ENCODE data around the gene WIPF1.

WIPF1 gene

DNA sequence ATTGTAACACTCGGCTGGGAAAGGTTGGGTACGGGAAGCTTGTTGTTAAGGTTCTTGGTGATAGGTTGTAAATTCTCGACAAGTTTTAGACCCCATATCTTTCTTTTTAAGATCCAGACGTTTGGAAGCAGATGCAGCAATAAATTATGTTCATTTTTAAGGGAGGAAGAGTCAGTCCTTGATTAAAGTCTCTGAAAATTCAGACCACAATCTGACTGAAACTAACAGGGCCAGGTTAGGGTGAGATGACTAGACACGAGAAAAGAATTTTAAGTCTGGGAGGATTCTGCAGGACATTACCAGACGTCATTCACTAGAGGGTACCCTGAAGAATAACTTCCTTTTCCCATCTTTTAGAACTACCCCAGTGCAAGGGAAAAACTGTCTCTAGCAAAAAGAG, 16.1 kb downstream of the WIPF1 start:
- Histone ChIP-seq H3K9me2 (replicated peaks; ENCODE audit: control insufficient read depth, low read length) (no peaks in the 10 kb centered on the region), H3K4me2 (ENCODE audit: low read length) (no peak overlapping the region), H3F3A (ENCODE audit: control insufficient read depth, insufficient read depth) (0 out of 2 replicates have a peak, but pooled peaks cover 2% of the 10 kb centered on the region), H3K4me1 (ENCODE audit: control insufficient read depth, low read length) (peaks cover 52% of the 10 kb centered on the region), H3K36me3 (ENCODE audit: control insufficient read depth, low read length) (peaks cover 99% of the 10 kb centered on the region), H3K27me3 (ENCODE audit: control insufficient read depth, low read length) (no peaks in the 10 kb centered on the region), H3K27ac (ENCODE audit: low read depth, low read length) (no peak overlapping the region), H3K9me3 (ENCODE audit: control insufficient read depth, insufficient read depth, low read length) (no peaks in the 10 kb centered on the region), H3K79me2 (ENCODE audit: control insufficient read depth, low read length) (peaks cover 78% of the 10 kb centered on the region), H3K4me3 (ENCODE audit: low read length) (no peak overlapping the region), H4K20me1 (ENCODE audit: control insufficient read depth, insufficient read depth, low read depth, low read length) (0 out of 2 replicates have a peak, but pooled peaks cover 5% of the 10 kb centered on the region)
- TF ChIP-seq, protein P1, sequence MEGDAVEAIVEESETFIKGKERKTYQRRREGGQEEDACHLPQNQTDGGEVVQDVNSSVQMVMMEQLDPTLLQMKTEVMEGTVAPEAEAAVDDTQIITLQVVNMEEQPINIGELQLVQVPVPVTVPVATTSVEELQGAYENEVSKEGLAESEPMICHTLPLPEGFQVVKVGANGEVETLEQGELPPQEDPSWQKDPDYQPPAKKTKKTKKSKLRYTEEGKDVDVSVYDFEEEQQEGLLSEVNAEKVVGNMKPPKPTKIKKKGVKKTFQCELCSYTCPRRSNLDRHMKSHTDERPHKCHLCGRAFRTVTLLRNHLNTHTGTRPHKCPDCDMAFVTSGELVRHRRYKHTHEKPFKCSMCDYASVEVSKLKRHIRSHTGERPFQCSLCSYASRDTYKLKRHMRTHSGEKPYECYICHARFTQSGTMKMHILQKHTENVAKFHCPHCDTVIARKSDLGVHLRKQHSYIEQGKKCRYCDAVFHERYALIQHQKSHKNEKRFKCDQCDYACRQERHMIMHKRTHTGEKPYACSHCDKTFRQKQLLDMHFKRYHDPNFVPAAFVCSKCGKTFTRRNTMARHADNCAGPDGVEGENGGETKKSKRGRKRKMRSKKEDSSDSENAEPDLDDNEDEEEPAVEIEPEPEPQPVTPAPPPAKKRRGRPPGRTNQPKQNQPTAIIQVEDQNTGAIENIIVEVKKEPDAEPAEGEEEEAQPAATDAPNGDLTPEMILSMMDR (IDR thresholded peaks at IDR 0.05; ENCODE audit: low read depth, low read length, poor library complexity, severe bottlenecking) = no peak
- no peak for TF ChIP-seq EZH2phosphoT487 (IDR thresholded peaks at IDR 0.05; ENCODE audit: borderline replicate concordance, low read length)

DNA sequence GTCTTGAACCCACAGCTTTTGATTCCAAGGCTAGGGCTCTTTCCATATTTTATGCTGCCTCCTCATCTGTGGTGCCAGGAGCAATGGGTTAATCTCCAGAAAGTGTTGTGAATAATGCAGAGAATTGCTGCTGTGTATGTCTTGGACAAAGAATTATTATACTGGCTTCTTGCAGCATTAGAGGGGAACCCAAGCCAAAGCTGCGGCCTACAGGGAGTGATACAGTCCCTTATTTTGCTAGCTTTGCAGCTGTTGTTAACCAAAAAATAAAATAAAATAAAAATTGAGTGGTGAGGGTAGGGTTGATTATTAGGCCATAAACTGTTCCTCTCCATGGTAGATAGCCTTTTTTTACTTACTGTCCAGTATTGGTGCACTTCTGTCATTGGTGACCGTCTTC, 16.7 kb downstream of the WIPF1 start:
- Histone ChIP-seq H3K4me1 (ENCODE audit: control insufficient read depth, low read length) (peaks cover 52% of the 10 kb centered on the region), H3K4me2 (ENCODE audit: low read length) (no peak overlapping the region), H3K36me3 (ENCODE audit: control insufficient read depth, low read length) (peaks cover 100% of the 10 kb centered on the region), H3F3A (ENCODE audit: control insufficient read depth, insufficient read depth) (0 out of 2 replicates have a peak, but pooled peaks cover 2% of the 10 kb centered on the region), H3K27ac (ENCODE audit: low read depth, low read length) (no peak overlapping the region), H3K9me2 (replicated peaks; ENCODE audit: control insufficient read depth, low read length) (no peaks in the 10 kb centered on the region), H3K27me3 (ENCODE audit: control insufficient read depth, low read length) (no peaks in the 10 kb centered on the region), H3K79me2 (ENCODE audit: control insufficient read depth, low read length) (peaks cover 74% of the 10 kb centered on the region), H3K9me3 (ENCODE audit: control insufficient read depth, insufficient read depth, low read length) (no peaks in the 10 kb centered on the region), H4K20me1 (ENCODE audit: control insufficient read depth, insufficient read depth, low read depth, low read length) (0 out of 2 replicates have a peak, but pooled peaks cover 5% of the 10 kb centered on the region), H3K4me3 (ENCODE audit: low read length) (no peak overlapping the region)
- no peak for TF ChIP-seq EZH2phosphoT487 (IDR thresholded peaks at IDR 0.05; ENCODE audit: borderline replicate concordance, low read length)
- TF ChIP-seq, protein P1 (IDR thresholded peaks at IDR 0.05; ENCODE audit: low read depth, low read length, poor library complexity, severe bottlenecking) = no peak

DNA sequence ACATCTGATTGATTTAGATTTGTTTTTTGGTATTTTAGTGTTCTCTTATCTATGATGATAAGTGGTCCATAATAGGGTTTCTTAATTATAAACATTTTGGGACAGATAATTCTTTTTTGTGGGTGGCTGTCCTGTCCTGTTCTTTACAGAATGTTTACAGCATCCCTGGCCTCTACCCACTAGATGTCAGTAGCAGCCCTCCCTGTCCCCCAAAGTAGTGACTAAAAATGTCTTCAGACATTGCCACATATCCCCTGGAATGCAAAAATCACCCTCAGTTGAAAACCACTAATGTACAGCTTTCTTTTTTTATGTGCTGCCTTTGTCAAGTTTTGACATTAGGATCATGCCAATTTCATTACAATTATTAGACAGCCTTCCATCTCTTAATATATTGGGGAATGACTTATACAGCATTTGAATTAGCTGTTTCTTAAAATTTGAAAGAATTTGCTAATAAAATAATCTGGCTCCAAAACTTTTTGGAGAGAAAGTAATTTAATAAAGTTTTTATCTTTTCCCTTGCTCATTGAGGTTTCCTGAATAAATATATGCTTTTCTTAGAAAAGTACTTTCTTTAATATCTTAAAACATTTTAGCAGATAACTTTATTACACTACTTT, 19.5 kb downstream of the WIPF1 start:
- peaks cover 50% of the 10 kb centered on the region for H3K4me1 ChIP-seq (ENCODE audit: control insufficient read depth, low read length)
- H3K36me3 ChIP-seq (ENCODE audit: control insufficient read depth, low read length) = peaks cover 100% of the 10 kb centered on the region

More for the DNA sequence above, 19.5 kb downstream of the WIPF1 start:
- peaks cover 57% of the 10 kb centered on the region for H3K79me2 ChIP-seq (ENCODE audit: control insufficient read depth, low read length)
- H3K4me3 ChIP-seq (ENCODE audit: low read length) = no peak overlapping the region
- H3K27ac ChIP-seq (ENCODE audit: low read depth, low read length) = no peak overlapping the region
- H3K27me3 ChIP-seq (ENCODE audit: control insufficient read depth, low read length) = no peaks in the 10 kb centered on the region
- no peak overlapping the region for H3K4me2 ChIP-seq (ENCODE audit: low read length)
- 0 out of 2 replicates have a peak, but pooled peaks cover 2% of the 10 kb centered on the region for H3F3A ChIP-seq (ENCODE audit: control insufficient read depth, insufficient read depth)
- no peaks in the 10 kb centered on the region for H3K9me3 ChIP-seq (ENCODE audit: control insufficient read depth, insufficient read depth, low read length)
- no peaks in the 10 kb centered on the region for H3K9me2 ChIP-seq (replicated peaks; ENCODE audit: control insufficient read depth, low read length)
- TF ChIP-seq, protein P1 (IDR thresholded peaks at IDR 0.05; ENCODE audit: low read depth, low read length, poor library complexity, severe bottlenecking) = peak; percentile 74
- no peak for TF ChIP-seq EZH2phosphoT487 (IDR thresholded peaks at IDR 0.05; ENCODE audit: borderline replicate concordance, low read length)
- H4K20me1 ChIP-seq (ENCODE audit: control insufficient read depth, insufficient read depth, low read depth, low read length) = no peaks in the 10 kb centered on the region; the same call in 1 of the 2 replicates
